ENCODE results near the gene POLR3E. TPM values are rescaled to one million over a fixed set of nuclear protein-coding genes. Genes with fewer than 3 reads are reported as not detected.

Gene POLR3E
- total RNA-seq, 4 donors from 2014 or later: 34.9 to 55.4 (median 48.3) TPM

- no peak for ATAC-seq
Observed at GRCh38 chr16:22381392-22381791, 84.2 kb downstream of the POLR3E start.

GRCh38 chr16:22383827-22384226 lies 86.6 kb downstream of the POLR3E start:
- WGBS, 2 donors (ENCODE audit: low coverage in 1 of 2): 80 to 90% methylated on average over 1 to 3 of the region's 3 CpGs
- Histone ChIP-seq H3K27ac (no peak overlapping the region), H3K27me3 (no peaks in the 10 kb centered on the region), H3K36me3 (peaks cover 0 to 8% of the 10 kb centered on the region in 2 donors), H3K9me3 (no peaks in the 10 kb centered on the region), H3K4me1 (peaks cover 0 to 8% (median 0%) of the 10 kb centered on the region in 3 donors), H3K4me3 (no peak overlapping the region)
- ATAC-seq: no peak
- TF ChIP-seq EP300 (IDR thresholded peaks at IDR 0.05) (no peak), CTCF (IDR thresholded peaks at IDR 0.05) (no peak), POLR2AphosphoS5 (IDR thresholded peaks at IDR 0.05) (no peak)

More at GRCh38 chr16:22381392-22381791, 84.2 kb downstream of the POLR3E start:
- H3K4me1 ChIP-seq: no peaks in the 10 kb centered on the region
- TF ChIP-seq POLR2AphosphoS5 (IDR thresholded peaks at IDR 0.05): no peak
- TF ChIP-seq CTCF (IDR thresholded peaks at IDR 0.05): no peak
- no peak for TF ChIP-seq POLR2A (IDR thresholded peaks at IDR 0.05)
- no peak for TF ChIP-seq EP300 (IDR thresholded peaks at IDR 0.05)
- H3K9me3 ChIP-seq: no peaks in the 10 kb centered on the region
- H3K27me3 ChIP-seq: no peaks in the 10 kb centered on the region
- H3K4me3 ChIP-seq: no peak overlapping the region
- peaks cover 0 to 8% of the 10 kb centered on the region in 2 donors for H3K36me3 ChIP-seq
- no peak overlapping the region for H3K27ac ChIP-seq

Other genes with a start within 250 kb of the POLR3E start
- gene VWA3A, start 204.9 kb upstream of the POLR3E start, total RNA-seq: under 1 TPM in 2 of 4 donors, not detected in 2; 0.35 to 0.40 TPM
- gene SDR42E2, start 134.9 kb upstream of the POLR3E start, total RNA-seq: not detected
- gene EEF2K, start 91.1 kb upstream of the POLR3E start, total RNA-seq: 10 to 100 TPM; 31.3 to 38.9 (median 34.8) TPM
- 10 to 100 TPM; 36.1 to 48.3 (median 41.7) TPM for gene CDR2, start 77.2 kb downstream of the POLR3E start, total RNA-seq
- 100 to 1,000 TPM in 2 of 4 donors, 10 to 100 TPM in 2; 42.2 to 344 (median 102) TPM for gene NPIPB5, start 213.5 kb downstream of the POLR3E start, total RNA-seq

Data from gastroesophageal sphincter (tissue), 4 donors.